Measurements from ENCODE around the gene C16orf92.

DNA sequence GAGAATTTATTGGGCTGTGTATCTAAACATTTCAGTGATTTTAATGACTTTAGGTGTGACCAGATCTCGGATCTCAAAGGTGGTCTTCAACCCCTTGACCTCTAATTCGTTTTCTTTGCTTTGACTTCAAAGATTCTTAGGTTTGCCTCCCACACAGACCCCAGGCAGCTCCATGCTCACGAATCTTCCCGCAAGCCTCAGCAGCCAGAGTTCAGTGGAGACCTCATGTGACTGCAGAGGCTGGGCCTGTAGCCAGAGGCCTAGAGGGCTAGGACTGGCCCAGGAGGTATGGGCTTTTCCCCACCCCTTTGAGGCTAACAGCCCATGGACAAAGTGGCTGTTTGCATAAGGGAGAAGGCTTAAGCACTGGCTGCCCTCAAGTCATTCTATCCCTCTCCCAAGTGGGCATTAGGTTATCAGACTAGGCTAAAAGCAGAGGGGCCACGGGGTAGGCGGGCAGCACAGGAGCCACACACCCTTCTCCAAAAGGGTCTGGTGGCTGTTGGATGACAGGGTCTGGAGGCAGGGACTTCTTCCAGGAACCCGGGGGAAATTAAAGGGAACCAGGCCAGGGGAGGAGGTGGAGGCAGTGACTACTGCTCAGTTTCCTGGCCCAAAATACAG lies 30.5 kb upstream of the C16orf92 start:
- TF ChIP-seq SRF (IDR thresholded peaks at IDR 0.05; ENCODE audit: low read depth) (no peak), ZNF274 (IDR thresholded peaks at IDR 0.05; ENCODE audit: low read depth, low read length) (no peak), POLR2A (IDR thresholded peaks at IDR 0.05; ENCODE audit: borderline replicate concordance, extremely low read depth, insufficient read depth, insufficient read length) (no peak)
- TF ChIP-seq, protein P1, sequence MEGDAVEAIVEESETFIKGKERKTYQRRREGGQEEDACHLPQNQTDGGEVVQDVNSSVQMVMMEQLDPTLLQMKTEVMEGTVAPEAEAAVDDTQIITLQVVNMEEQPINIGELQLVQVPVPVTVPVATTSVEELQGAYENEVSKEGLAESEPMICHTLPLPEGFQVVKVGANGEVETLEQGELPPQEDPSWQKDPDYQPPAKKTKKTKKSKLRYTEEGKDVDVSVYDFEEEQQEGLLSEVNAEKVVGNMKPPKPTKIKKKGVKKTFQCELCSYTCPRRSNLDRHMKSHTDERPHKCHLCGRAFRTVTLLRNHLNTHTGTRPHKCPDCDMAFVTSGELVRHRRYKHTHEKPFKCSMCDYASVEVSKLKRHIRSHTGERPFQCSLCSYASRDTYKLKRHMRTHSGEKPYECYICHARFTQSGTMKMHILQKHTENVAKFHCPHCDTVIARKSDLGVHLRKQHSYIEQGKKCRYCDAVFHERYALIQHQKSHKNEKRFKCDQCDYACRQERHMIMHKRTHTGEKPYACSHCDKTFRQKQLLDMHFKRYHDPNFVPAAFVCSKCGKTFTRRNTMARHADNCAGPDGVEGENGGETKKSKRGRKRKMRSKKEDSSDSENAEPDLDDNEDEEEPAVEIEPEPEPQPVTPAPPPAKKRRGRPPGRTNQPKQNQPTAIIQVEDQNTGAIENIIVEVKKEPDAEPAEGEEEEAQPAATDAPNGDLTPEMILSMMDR (IDR thresholded peaks at IDR 0.05 in 2 of 3, conservative IDR thresholded peaks at IDR 0.05 in 1 of 3; ENCODE audit: borderline replicate concordance in 1 of 3, insufficient read depth in 1 of 3, low read depth in 2 of 3, low read length in 2 of 3): no peak
- TF ChIP-seq, protein P2, sequence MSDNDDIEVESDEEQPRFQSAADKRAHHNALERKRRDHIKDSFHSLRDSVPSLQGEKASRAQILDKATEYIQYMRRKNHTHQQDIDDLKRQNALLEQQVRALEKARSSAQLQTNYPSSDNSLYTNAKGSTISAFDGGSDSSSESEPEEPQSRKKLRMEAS (IDR thresholded peaks at IDR 0.05): no peak
- TF ChIP-seq, protein P3, sequence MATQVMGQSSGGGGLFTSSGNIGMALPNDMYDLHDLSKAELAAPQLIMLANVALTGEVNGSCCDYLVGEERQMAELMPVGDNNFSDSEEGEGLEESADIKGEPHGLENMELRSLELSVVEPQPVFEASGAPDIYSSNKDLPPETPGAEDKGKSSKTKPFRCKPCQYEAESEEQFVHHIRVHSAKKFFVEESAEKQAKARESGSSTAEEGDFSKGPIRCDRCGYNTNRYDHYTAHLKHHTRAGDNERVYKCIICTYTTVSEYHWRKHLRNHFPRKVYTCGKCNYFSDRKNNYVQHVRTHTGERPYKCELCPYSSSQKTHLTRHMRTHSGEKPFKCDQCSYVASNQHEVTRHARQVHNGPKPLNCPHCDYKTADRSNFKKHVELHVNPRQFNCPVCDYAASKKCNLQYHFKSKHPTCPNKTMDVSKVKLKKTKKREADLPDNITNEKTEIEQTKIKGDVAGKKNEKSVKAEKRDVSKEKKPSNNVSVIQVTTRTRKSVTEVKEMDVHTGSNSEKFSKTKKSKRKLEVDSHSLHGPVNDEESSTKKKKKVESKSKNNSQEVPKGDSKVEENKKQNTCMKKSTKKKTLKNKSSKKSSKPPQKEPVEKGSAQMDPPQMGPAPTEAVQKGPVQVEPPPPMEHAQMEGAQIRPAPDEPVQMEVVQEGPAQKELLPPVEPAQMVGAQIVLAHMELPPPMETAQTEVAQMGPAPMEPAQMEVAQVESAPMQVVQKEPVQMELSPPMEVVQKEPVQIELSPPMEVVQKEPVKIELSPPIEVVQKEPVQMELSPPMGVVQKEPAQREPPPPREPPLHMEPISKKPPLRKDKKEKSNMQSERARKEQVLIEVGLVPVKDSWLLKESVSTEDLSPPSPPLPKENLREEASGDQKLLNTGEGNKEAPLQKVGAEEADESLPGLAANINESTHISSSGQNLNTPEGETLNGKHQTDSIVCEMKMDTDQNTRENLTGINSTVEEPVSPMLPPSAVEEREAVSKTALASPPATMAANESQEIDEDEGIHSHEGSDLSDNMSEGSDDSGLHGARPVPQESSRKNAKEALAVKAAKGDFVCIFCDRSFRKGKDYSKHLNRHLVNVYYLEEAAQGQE (IDR thresholded peaks at IDR 0.05; ENCODE audit: low read depth): no peak
